HepG2 (cell line): ENCODE data around the gene SNU13. TPM values are rescaled to one million over a fixed set of nuclear protein-coding genes. Genes with fewer than 3 reads are reported as not detected.

Experiments
- HNF1A ChIP-seq, 2 experiments: sonication (generic) in 1 of 2; formaldehyde crosslinking in 1 of 2; IDR thresholded peaks; 2 replicates each; pipeline versions ENCODE4 v1.4.0 to v1.6.1; 2016 to 2020; ENCODE audit warnings: borderline replicate concordance in 1 of 2, low read depth in 1 of 2, mild to moderate bottlenecking in 1 of 2, missing genetic modification reagents in 1 of 2
- HOXA3 ChIP-seq: sonication (generic); formaldehyde crosslinking; IDR thresholded peaks from 2 replicates; pipeline ENCODE4 v1.5.0; 2020; ENCODE audit warnings: missing genetic modification reagents
- KDM5A ChIP-seq: fragments of 200-600 bp; sonication (generic); IDR thresholded peaks from 2 replicates; pipeline ENCODE4 v1.7.0; 2018; ENCODE audit warnings: antibody characterized with exemption, mild to moderate bottlenecking, low read length, borderline replicate concordance
- KLF6 ChIP-seq: IDR thresholded peaks from 2 replicates; pipeline ENCODE4 v1.8.0; 2016; ENCODE audit warnings: missing biosample characterization, missing genetic modification reagents
- MIER2 ChIP-seq: IDR thresholded peaks from 2 replicates; pipeline ENCODE4 v1.6.1; 2016; ENCODE audit warnings: missing biosample characterization, missing genetic modification reagents
- NCOA1 ChIP-seq: sonication (generic); formaldehyde crosslinking; IDR thresholded peaks from 2 replicates; pipeline ENCODE4 v1.9.0; 2021; ENCODE audit warnings: missing genetic modification reagents
- RBM22 ChIP-seq: fragments of 200-400 bp; formaldehyde crosslinking; optimal IDR thresholded peaks from 2 replicates; pipeline ENCODE3; 2017; ENCODE audit warnings: mild to moderate bottlenecking, low read length, moderate library complexity
- SIX1 ChIP-seq: sonication (generic); formaldehyde crosslinking; IDR thresholded peaks from 2 replicates; pipeline ENCODE4 v1.4.0; 2020; ENCODE audit warnings: missing genetic modification reagents, borderline replicate concordance
- SMARCE1 ChIP-seq: fragments of 450-650 bp; IDR thresholded peaks from 2 replicates; pipeline ENCODE4 v1.6.1; 2017; ENCODE audit warnings: borderline replicate concordance
- TBP ChIP-seq: sonication (generic); formaldehyde crosslinking; IDR thresholded peaks from 2 replicates; pipeline ENCODE4 v1.5.0; 2020; ENCODE audit warnings: missing genetic modification reagents
- TSC22D2 ChIP-seq: sonication (generic); formaldehyde crosslinking; IDR thresholded peaks from 2 replicates; pipeline ENCODE4 v1.5.1; 2020; ENCODE audit warnings: missing genetic modification reagents, mild to moderate bottlenecking, borderline replicate concordance
- ZBTB38 ChIP-seq: sonication (generic); formaldehyde crosslinking; IDR thresholded peaks from 2 replicates; pipeline ENCODE4 v1.5.1; 2020; ENCODE audit warnings: mild to moderate bottlenecking, missing genetic modification reagents
- ZIK1 ChIP-seq: sonication (generic); formaldehyde crosslinking; IDR thresholded peaks from 2 replicates; pipeline ENCODE4 v1.5.0; 2020; ENCODE audit warnings: mild to moderate bottlenecking, low read depth, missing genetic modification reagents, borderline replicate concordance
- ZNF362 ChIP-seq: sonication (generic); formaldehyde crosslinking; IDR thresholded peaks from 2 replicates; pipeline ENCODE4 v1.4.0; 2020; ENCODE audit warnings: missing genetic modification reagents, mild to moderate bottlenecking, borderline replicate concordance
- ZNF577 ChIP-seq: sonication (generic); formaldehyde crosslinking; IDR thresholded peaks from 2 replicates; pipeline ENCODE4 v1.4.0; 2020; ENCODE audit warnings: mild to moderate bottlenecking, low read depth, missing genetic modification reagents, borderline replicate concordance
- ZNF598 ChIP-seq: sonication (generic); formaldehyde crosslinking; IDR thresholded peaks from 2 replicates; pipeline ENCODE4 v1.5.1; 2020; ENCODE audit warnings: mild to moderate bottlenecking, missing genetic modification reagents, borderline replicate concordance
- ZNF709 ChIP-seq: sonication (generic); formaldehyde crosslinking; IDR thresholded peaks from 2 replicates; pipeline ENCODE4 v1.5.0; 2020; ENCODE audit warnings: mild to moderate bottlenecking, missing genetic modification reagents
- ZNF773 ChIP-seq: sonication (generic); formaldehyde crosslinking; IDR thresholded peaks from 2 replicates; pipeline ENCODE4 v1.4.0; 2020; ENCODE audit warnings: missing genetic modification reagents, borderline replicate concordance
- polyA plus RNA-seq, 8 experiments: library from polyadenylated mRNA; depleted of rRNA in 3 of 8; stranded (reverse) in 7 of 8; unstranded in 1 of 8; fragments of >200 nt; fragmentation: Illumina TruSeq in 4 of 8; extraction: Trizol in 4 of 8; gene quantifications; 2 replicates each; pipeline versions ENCODE4 v1.2.1 to v1.2.3, GENCODE V29; 2011 to 2016; ENCODE audit warnings: low read depth in 4 of 8, missing spikeins in 1 of 8, mixed read lengths in 1 of 8; ENCODE audit not compliant: insufficient read depth in 1 of 8
- total RNA-seq, 5 experiments: library from RNA; depleted of rRNA; stranded (reverse); fragments of >200 nt; fragmentation: Illumina TruSeq; extraction: Trizol; gene quantifications; 2 replicates each; pipeline ENCODE4 v1.2.3, GENCODE V29; 2016; ENCODE audit warnings: low read depth in 1 of 5
- TF ChIP-seq, protein P1 (sequence below): IDR thresholded peaks from 2 replicates; pipeline ENCODE4 v1.4.0; 2020; ENCODE audit warnings: mild to moderate bottlenecking, missing genetic modification reagents

The SNU13 gene
- total and polyA plus RNA-seq, 2 of the 13 experiments (the other 11 are each of a cell fraction or from before 2014, with no cell fraction given): 203 to 287 TPM

DNA sequence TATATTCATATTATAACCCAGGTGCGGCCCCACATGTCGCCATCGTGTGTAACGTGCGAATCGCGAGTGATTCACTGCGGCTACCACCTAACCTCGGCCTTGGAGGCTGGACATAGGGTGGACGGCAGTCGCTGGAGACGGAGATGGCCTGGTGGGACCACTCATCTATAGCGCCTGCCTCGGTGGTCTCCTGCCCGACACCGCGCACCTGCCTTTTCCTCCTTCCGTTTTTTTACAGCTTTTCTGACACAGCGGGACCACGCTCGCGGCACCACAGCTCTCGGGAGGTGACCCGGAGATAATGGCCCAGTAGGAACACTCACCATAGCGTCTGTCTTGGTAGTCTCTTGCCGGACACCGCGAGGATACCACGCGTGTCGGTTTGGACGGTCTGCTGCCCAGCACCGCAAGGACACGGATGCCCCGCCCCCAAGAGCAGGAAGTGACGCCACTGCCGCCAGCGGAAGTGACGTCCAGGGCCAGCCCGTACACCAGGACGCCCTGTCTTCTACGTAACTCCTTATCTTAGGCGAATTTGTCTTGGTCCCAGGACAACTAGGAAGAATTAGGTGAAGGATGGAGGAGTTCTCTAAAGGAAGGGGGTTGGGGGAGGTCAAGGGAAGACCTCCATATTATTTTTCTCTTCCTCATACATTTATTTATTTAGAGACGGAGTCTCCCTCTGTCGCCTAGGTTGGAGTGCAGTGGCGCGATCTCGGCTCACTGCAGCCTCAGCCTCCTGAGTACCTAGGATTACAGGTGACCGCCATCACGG, 6.4 kb downstream of the SNU13 start (continued):
- TF ChIP-seq ZNF773 (CRISPR knock-in tag) (no peak), ZNF577 (CRISPR knock-in tag) (no peak), KDM5A (peak; percentile 94), RBM22 (peak; percentile 78), ZNF598 (CRISPR knock-in tag) (peak; percentile 49; the same call in 1 of the 2 replicates), SMARCE1 (no peak), SIX1 (CRISPR knock-in tag) (no peak; the same call in 1 of the 2 replicates), KLF6 (CRISPR knock-in tag) (peak; percentile 63; the same call in 1 of the 2 replicates), MIER2 (CRISPR knock-in tag) (no peak), NCOA1 (no peak), HOXA3 (CRISPR knock-in tag) (peak; percentile 99), ZNF362 (peak; percentile 50; the same call in 1 of the 2 replicates), ZNF709 (CRISPR knock-in tag) (peak; percentile 51; the same call in 1 of the 2 replicates), TSC22D2 (CRISPR knock-in tag) (peak; percentile 63; the same call in 1 of the 2 replicates), TBP (CRISPR knock-in tag) (0 out of 2 replicates have a peak, but pooled peaks have one; percentile 3), HNF1A (IDR thresholded peaks at IDR 0.05; ENCODE audit: low read depth) (no peak), HNF1A (CRISPR knock-in tag; IDR thresholded peaks at IDR 0.05; ENCODE audit: borderline replicate concordance) (peak; percentile 58), ZBTB38 (CRISPR knock-in tag) (peak; percentile 74), ZIK1 (CRISPR knock-in tag) (0 out of 2 replicates have a peak, but pooled peaks have one; percentile 38)
- TF ChIP-seq, protein P1, sequence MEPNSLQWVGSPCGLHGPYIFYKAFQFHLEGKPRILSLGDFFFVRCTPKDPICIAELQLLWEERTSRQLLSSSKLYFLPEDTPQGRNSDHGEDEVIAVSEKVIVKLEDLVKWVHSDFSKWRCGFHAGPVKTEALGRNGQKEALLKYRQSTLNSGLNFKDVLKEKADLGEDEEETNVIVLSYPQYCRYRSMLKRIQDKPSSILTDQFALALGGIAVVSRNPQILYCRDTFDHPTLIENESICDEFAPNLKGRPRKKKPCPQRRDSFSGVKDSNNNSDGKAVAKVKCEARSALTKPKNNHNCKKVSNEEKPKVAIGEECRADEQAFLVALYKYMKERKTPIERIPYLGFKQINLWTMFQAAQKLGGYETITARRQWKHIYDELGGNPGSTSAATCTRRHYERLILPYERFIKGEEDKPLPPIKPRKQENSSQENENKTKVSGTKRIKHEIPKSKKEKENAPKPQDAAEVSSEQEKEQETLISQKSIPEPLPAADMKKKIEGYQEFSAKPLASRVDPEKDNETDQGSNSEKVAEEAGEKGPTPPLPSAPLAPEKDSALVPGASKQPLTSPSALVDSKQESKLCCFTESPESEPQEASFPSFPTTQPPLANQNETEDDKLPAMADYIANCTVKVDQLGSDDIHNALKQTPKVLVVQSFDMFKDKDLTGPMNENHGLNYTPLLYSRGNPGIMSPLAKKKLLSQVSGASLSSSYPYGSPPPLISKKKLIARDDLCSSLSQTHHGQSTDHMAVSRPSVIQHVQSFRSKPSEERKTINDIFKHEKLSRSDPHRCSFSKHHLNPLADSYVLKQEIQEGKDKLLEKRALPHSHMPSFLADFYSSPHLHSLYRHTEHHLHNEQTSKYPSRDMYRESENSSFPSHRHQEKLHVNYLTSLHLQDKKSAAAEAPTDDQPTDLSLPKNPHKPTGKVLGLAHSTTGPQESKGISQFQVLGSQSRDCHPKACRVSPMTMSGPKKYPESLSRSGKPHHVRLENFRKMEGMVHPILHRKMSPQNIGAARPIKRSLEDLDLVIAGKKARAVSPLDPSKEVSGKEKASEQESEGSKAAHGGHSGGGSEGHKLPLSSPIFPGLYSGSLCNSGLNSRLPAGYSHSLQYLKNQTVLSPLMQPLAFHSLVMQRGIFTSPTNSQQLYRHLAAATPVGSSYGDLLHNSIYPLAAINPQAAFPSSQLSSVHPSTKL (CRISPR knock-in tag): peak; percentile 43; the same call in 1 of the 2 replicates
